Mammary epithelial cell (primary cell): Measurements from ENCODE around the gene SHC2.

Experiments
- CTCF ChIP-seq, 2 donors: IDR thresholded peaks in 1 of 2; conservative IDR thresholded peaks in 1 of 2; 2 replicates each; pipeline ENCODE4 v1.5.1; 2011 to 2012; ENCODE audit warnings: inconsistent platforms in 2 of 2, low read length in 2 of 2, mild to moderate bottlenecking in 2 of 2, control low read depth in 1 of 2, low read depth in 1 of 2; ENCODE audit not compliant: insufficient read depth in 1 of 2; ENCODE audit errors: extremely low read depth in 1 of 2
- EZH2 ChIP-seq: IDR thresholded peaks from 2 replicates; pipeline ENCODE4 v1.6.1; 2012; ENCODE audit warnings: low read length, inconsistent platforms, borderline replicate concordance

DNA sequence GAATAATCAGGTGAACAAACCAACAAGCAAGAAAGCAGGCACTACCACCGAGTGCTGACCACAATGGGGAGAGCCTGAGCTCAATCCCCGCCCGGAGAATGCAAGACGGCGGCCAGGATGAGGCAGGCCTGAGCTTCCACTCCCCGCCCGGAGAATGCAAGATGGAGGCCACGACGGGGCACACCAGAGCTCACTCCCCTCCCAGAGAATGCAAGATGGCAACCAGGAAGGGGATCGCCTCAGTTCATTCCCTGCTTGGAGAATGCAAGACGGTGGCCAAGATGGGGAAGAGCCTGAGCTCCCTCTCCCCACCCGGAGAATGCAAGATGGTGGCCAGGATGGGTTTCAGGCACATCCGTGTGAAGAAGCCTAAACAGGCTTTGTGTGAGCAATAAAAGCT, 91.6 kb downstream of the SHC2 start:
- no peak for TF ChIP-seq CTCF (conservative IDR thresholded peaks at IDR 0.05 in 1 of 2, IDR thresholded peaks at IDR 0.05 in 1 of 2; ENCODE audit: extremely low read depth in 1 of 2, insufficient read depth in 1 of 2, low read depth in 1 of 2, low read length in 2 of 2)
- TF ChIP-seq EZH2, result no peak
